Neuron (in vitro differentiated cells): Measurements from ENCODE around the gene ASB15.
"Not testable (repeated sequence)": the region's sequence is repeated elsewhere in the genome, so short reads cannot be mapped to it uniquely, and the experiment has no call there.

ENCODE experiments used
- H2AFZ ChIP-seq: one replicate; pipeline ENCODE4 v1.6.1; 2013; ENCODE audit warnings: low read depth, mild to moderate bottlenecking, inconsistent platforms, low read length, moderate library complexity
- H3K27me3 ChIP-seq: one replicate; pipeline ENCODE4 v1.6.1; 2013; ENCODE audit warnings: low read length; ENCODE audit not compliant: insufficient read depth
- H3K36me3 ChIP-seq: one replicate; pipeline ENCODE4 v1.6.1; 2013; ENCODE audit warnings: low read length; ENCODE audit not compliant: insufficient read depth
- H3K4me1 ChIP-seq: one replicate; pipeline ENCODE4 v1.6.1; 2013; ENCODE audit warnings: low read length; ENCODE audit not compliant: insufficient read depth
- H3K4me3 ChIP-seq: 2 replicates; pipeline ENCODE4 v1.5.1; 2013; ENCODE audit warnings: mild to moderate bottlenecking, low read length, moderate library complexity
- H3K9me3 ChIP-seq: one replicate; pipeline ENCODE4 v1.6.1; 2013; ENCODE audit warnings: low read length

ASB15 gene

GRCh38 chr7:123601530-123601929, at the start of gene ASB15:
Gene ASB15 (plus strand): TSS chr7:123601821. CDS start chr7:123614503, 12,682 bp downstream.
- H3K4me3 ChIP-seq, result no peak within 1 kb of the TSS
- no peaks in the 10 kb centered on the region for H3K36me3 ChIP-seq
- H3K4me1 ChIP-seq, result no peaks in the 10 kb centered on the region
- H3K9me3 ChIP-seq, result no peaks in the 10 kb centered on the region
- no peaks in the 10 kb centered on the region for H3K27me3 ChIP-seq
- H2AFZ ChIP-seq, result no peak within 1 kb of the TSS

- Histone ChIP-seq H3K4me1 (peaks cover 13% of the 10 kb centered on the region), H3K36me3 (peaks cover 55% of the 10 kb centered on the region)
- not testable (repeated sequence) for H3K9me3 ChIP-seq, H2AFZ ChIP-seq, H3K27me3 ChIP-seq, H3K4me3 ChIP-seq
Observed at GRCh38 chr7:123552134-123552533, 49.5 kb upstream of the ASB15 start.

GRCh38 chr7:123552641-123553040, 49.0 kb upstream of the ASB15 start:
- no peak overlapping the region for H3K4me3 ChIP-seq
- H3K27me3 ChIP-seq, result no peaks in the 10 kb centered on the region
- H3K9me3 ChIP-seq, result no peaks in the 10 kb centered on the region
- H3K36me3 ChIP-seq, result peaks cover 52% of the 10 kb centered on the region
- H2AFZ ChIP-seq, result no peak overlapping the region
- peaks cover 13% of the 10 kb centered on the region for H3K4me1 ChIP-seq

- H3K4me1 ChIP-seq, result peaks cover 16% of the 10 kb centered on the region
- no peak overlapping the region for H3K4me3 ChIP-seq
- H3K27me3 ChIP-seq, result no peaks in the 10 kb centered on the region
- H3K9me3 ChIP-seq, result no peaks in the 10 kb centered on the region
- peaks cover 47% of the 10 kb centered on the region for H3K36me3 ChIP-seq
- no peak overlapping the region for H2AFZ ChIP-seq
Observed at GRCh38 chr7:123553159-123553558, 48.5 kb upstream of the ASB15 start.

GRCh38 chr7:123555484-123555883, 46.1 kb upstream of the ASB15 start:
- no peaks in the 10 kb centered on the region for H3K9me3 ChIP-seq
- no peaks in the 10 kb centered on the region for H3K27me3 ChIP-seq
- no peak overlapping the region for H2AFZ ChIP-seq
- H3K4me3 ChIP-seq, result peak overlapping the region; percentile 9
- H3K36me3 ChIP-seq, result peaks cover 29% of the 10 kb centered on the region
- H3K4me1 ChIP-seq, result peaks cover 17% of the 10 kb centered on the region

- peaks cover 17% of the 10 kb centered on the region for H3K4me1 ChIP-seq
- no peaks in the 10 kb centered on the region for H3K27me3 ChIP-seq
- H2AFZ ChIP-seq, result peak overlapping the region; percentile 58
- peaks cover 29% of the 10 kb centered on the region for H3K36me3 ChIP-seq
- peak overlapping the region; percentile 81 for H3K4me3 ChIP-seq
- no peaks in the 10 kb centered on the region for H3K9me3 ChIP-seq
Observed at GRCh38 chr7:123557016-123557397, 44.6 kb upstream of the ASB15 start.

- peaks cover 27% of the 10 kb centered on the region for H3K36me3 ChIP-seq
- peaks cover 3% of the 10 kb centered on the region for H3K27me3 ChIP-seq
- H3K9me3 ChIP-seq, result no peaks in the 10 kb centered on the region
- H3K4me1 ChIP-seq, result peaks cover 17% of the 10 kb centered on the region
- H3K4me3 ChIP-seq, result peak within 1 kb of the TSS; percentile 81
- H2AFZ ChIP-seq, result peak within 1 kb of the TSS; percentile 83
Observed at GRCh38 chr7:123557398-123558288, 44.0 kb upstream of the ASB15 start, which contains the start of gene NDUFA5. Gene NDUFA5 (minus strand): TSS chr7:123557818. CDS start chr7:123557795, 23 bp downstream.

- H3K4me1 ChIP-seq, result peaks cover 17% of the 10 kb centered on the region
- H2AFZ ChIP-seq, result peak overlapping the region; percentile 83
- no peaks in the 10 kb centered on the region for H3K9me3 ChIP-seq
- peaks cover 6% of the 10 kb centered on the region for H3K27me3 ChIP-seq
- H3K36me3 ChIP-seq, result peaks cover 20% of the 10 kb centered on the region
- H3K4me3 ChIP-seq, result peak overlapping the region; percentile 81
Observed at GRCh38 chr7:123558289-123558874, 43.2 kb upstream of the ASB15 start.

- Histone ChIP-seq H3K4me3 (no peak overlapping the region), H3K27me3 (peaks cover 10% of the 10 kb centered on the region), H3K36me3 (no peaks in the 10 kb centered on the region), H2AFZ (no peak overlapping the region), H3K9me3 (no peaks in the 10 kb centered on the region), H3K4me1 (peaks cover 3% of the 10 kb centered on the region)
Observed at GRCh38 chr7:123562121-123562520, 39.5 kb upstream of the ASB15 start.

GRCh38 chr7:123569352-123570010, 32.1 kb upstream of the ASB15 start:
- no peak overlapping the region for H3K4me3 ChIP-seq
- no peaks in the 10 kb centered on the region for H3K9me3 ChIP-seq
- H3K4me1 ChIP-seq, result no peaks in the 10 kb centered on the region
- no peak overlapping the region for H2AFZ ChIP-seq
- no peaks in the 10 kb centered on the region for H3K36me3 ChIP-seq
- no peaks in the 10 kb centered on the region for H3K27me3 ChIP-seq

- Histone ChIP-seq H2AFZ (no peak overlapping the region), H3K4me1 (no peaks in the 10 kb centered on the region), H3K36me3 (no peaks in the 10 kb centered on the region)
Observed at GRCh38 chr7:123570390-123571182, 31.0 kb upstream of the ASB15 start.

GRCh38 chr7:123571187-123571586, 30.4 kb upstream of the ASB15 start:
- H3K4me1 ChIP-seq, result no peaks in the 10 kb centered on the region
- no peaks in the 10 kb centered on the region for H3K9me3 ChIP-seq
- no peak overlapping the region for H2AFZ ChIP-seq
- no peaks in the 10 kb centered on the region for H3K27me3 ChIP-seq
- H3K36me3 ChIP-seq, result no peaks in the 10 kb centered on the region
- no peak overlapping the region for H3K4me3 ChIP-seq

More at GRCh38 chr7:123570390-123571182, 31.0 kb upstream of the ASB15 start:
- no peak overlapping the region for H3K4me3 ChIP-seq
- H3K9me3 ChIP-seq, result no peaks in the 10 kb centered on the region
- no peaks in the 10 kb centered on the region for H3K27me3 ChIP-seq
